Lower leg skin (tissue), 4 donors: ENCODE measurements around the gene GAREM1. TPM values are rescaled to one million over a fixed set of nuclear protein-coding genes. Genes with fewer than 3 reads are reported as not detected.

Experiments used
- DNase-seq, 2 donors: peaks; one replicate each; pipeline ENCODE4 v3.0.0-alpha.2; 2019; ENCODE audit warnings: low spot score in 2 of 2
- H3K4me3 ChIP-seq: fragments of 200-600 bp; sonication (generic); 2 replicates; pipeline ENCODE4 v1.5.1; 2017; ENCODE audit warnings: mild to moderate bottlenecking, low read depth; ENCODE audit not compliant: poor library complexity, severe bottlenecking
- POLR2A ChIP-seq, 2 donors: fragments of 450-650 bp; IDR thresholded peaks; one replicate each; pipeline ENCODE4 v1.6.1; 2016 to 2017; ENCODE audit warnings: antibody characterized with exemption in 2 of 2, mild to moderate bottlenecking in 1 of 2, moderate library complexity in 1 of 2
- whole genome bisulfite sequencing, 2 donors: methylation state at CpG; one replicate each; pipeline ENCODE4 v1.1.5; 2018; 5-methylcytosine and 5-hydroxymethylcytosine counted together
- intact Hi-C: fragments of 100-400 bp; cut with DNase I; formaldehyde crosslinking; loops from one replicate; pipeline ENCODE4 v1.15.0; 2023; ENCODE audit warnings: low total_unique reads
- total RNA-seq, 4 donors: library from RNA; depleted of rRNA; stranded (reverse); fragments of >200 nt; gene quantifications; one replicate each; pipeline ENCODE4 v1.1.0, GENCODE V29; 2016
- TF ChIP-seq, protein P1 (sequence below), 3 donors: fragments of 450-650 bp; IDR thresholded peaks; one replicate each; pipeline ENCODE4 v1.5.1; 2016; ENCODE audit warnings: antibody characterized with exemption in 3 of 3, mild to moderate bottlenecking in 3 of 3, moderate library complexity in 2 of 3

GAREM1 gene
- total RNA-seq, 4 donors from 2014 or later: 41.1 to 70.9 (median 49.6) TPM

DNA sequence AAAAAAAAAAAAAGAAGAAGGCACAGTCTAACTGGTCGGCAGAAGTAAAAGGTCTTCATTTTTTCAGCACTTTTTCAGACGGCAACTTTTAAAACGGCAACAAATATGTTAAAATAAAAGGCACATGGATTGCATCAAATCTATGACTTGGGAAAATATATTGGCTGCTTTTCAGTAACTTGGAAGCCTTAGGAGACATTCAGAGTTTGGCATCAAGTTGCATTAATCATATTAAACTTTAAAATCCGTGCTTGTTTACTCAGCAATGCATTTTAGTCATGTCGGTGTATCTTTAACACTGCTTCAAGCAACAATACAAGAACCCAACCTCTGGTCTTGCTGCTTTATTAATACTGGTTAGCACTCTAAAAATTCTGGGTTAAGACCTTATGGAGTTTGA lies 169.8 kb downstream of the GAREM1 start:
- H3K4me3 ChIP-seq: no peak overlapping the region
- DNase-seq: no peak
- WGBS, 2 donors: 46 to 48% methylated on average over 5 of the region's 5 CpGs
- TF ChIP-seq, protein P1, sequence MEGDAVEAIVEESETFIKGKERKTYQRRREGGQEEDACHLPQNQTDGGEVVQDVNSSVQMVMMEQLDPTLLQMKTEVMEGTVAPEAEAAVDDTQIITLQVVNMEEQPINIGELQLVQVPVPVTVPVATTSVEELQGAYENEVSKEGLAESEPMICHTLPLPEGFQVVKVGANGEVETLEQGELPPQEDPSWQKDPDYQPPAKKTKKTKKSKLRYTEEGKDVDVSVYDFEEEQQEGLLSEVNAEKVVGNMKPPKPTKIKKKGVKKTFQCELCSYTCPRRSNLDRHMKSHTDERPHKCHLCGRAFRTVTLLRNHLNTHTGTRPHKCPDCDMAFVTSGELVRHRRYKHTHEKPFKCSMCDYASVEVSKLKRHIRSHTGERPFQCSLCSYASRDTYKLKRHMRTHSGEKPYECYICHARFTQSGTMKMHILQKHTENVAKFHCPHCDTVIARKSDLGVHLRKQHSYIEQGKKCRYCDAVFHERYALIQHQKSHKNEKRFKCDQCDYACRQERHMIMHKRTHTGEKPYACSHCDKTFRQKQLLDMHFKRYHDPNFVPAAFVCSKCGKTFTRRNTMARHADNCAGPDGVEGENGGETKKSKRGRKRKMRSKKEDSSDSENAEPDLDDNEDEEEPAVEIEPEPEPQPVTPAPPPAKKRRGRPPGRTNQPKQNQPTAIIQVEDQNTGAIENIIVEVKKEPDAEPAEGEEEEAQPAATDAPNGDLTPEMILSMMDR (IDR thresholded peaks at IDR 0.05): no peak
- no peak for TF ChIP-seq POLR2A (IDR thresholded peaks at IDR 0.05)
- intact Hi-C loops: no loop called here

DNA sequence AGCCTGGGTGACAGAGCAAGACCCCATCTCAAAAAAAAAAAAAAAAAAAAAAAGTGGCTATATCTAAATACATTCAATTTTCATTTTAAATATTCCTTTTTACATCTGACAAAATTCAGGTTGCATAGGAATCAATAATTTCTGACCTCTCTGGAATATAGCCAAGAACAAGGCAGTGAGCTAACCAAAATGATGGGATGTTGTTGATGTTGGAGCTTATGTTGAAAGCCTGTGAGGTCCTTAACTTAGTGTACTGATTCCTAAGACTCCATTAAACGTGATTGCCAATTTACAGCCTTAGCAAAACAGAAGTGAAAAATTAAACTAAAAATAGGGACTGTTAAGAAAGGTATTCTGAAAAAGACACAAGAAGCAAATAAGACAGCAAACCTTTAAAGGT lies 171.2 kb downstream of the GAREM1 start:
- H3K4me3 ChIP-seq: no peak overlapping the region
- no peak for DNase-seq
- intact Hi-C loops: no loop called here
- WGBS, 2 donors: 68 to 75% methylated on average over 1 of the region's 1 CpG
- no peak for TF ChIP-seq POLR2A (IDR thresholded peaks at IDR 0.05)
- TF ChIP-seq, protein P1 (IDR thresholded peaks at IDR 0.05): no peak

DNA sequence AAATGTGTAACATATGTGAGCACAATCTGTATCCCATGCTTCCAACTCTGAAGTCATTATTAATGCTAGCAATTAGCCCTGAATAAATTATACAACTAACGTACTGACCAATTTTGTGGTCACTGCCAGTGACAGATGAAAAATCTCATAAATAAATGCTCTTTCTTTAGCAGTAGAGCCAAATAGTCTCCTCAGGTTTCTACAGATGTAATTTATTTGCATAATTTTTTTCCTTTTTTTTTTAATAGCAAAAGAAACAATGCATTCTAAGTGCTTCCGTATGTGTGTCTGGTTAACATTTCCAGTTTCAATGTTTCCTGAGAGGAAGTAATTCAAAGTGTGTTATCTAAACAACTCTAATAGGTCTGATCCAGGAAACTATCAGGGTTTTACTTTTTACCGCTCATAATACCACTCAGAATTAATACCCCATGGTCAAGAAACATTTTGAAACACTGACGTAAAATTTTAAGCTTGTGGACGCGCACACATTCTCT lies 172.5 kb downstream of the GAREM1 start:
- WGBS, 2 donors: 53 to 54% methylated on average over 6 of the region's 6 CpGs
- H3K4me3 ChIP-seq: no peak overlapping the region
- TF ChIP-seq, protein P1 (IDR thresholded peaks at IDR 0.05): no peak
- TF ChIP-seq POLR2A (IDR thresholded peaks at IDR 0.05): no peak
- intact Hi-C loops: no loop called here
- no peak for DNase-seq

DNA sequence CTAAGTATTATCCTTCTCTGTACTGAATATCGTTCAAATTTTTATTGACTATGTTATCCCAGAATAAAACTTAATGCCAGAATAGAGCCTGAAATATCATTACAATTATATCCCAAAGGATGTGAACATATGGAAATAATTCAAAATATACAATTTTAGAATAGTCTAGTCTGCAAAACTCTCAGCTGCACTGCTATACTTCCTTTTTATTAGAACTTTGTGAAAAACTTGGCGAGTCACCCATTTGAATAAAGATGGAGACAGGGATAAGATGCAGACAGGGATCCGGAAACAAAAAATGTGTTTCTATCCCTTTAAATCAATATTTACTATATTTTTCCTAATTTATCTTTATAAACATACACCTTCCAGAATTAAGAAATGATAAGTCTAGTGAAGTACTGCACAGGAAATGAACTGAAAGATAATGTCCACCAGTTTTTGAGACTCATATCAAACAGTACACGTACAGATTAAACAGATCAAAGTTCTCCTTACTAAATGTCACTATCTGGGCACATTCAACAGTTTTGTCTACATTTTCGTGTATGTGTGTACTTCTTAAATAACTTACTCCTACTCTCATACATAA lies 173.0 kb downstream of the GAREM1 start:
- H3K4me3 ChIP-seq: no peak overlapping the region
- DNase-seq: no peak
- TF ChIP-seq, protein P1 (IDR thresholded peaks at IDR 0.05): no peak
- no peak for TF ChIP-seq POLR2A (IDR thresholded peaks at IDR 0.05)
- 63% methylated on average over 5 of the region's 5 CpGs for WGBS, 2 donors
- intact Hi-C loops: no loop called here

DNA sequence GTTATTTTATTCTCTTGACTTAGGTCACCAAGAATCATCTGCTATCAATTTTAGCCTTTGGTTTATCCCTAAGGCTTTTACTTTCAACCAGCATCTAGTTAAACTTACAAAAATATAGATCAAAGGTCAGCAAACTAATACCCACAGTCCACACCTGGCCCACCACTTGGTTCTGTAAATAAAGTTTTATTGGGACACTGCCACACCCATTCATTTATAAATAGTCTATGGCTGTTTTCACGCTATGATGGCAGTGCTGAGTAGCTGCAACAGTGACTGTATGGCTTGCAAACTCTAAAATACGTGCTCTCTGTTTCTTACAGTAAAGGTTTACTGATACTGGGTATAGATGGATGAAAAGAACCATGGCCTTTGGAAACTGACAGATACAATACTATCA lies 173.8 kb downstream of the GAREM1 start:
- no peak for DNase-seq
- H3K4me3 ChIP-seq: no peak overlapping the region
- no peak for TF ChIP-seq POLR2A (IDR thresholded peaks at IDR 0.05)
- TF ChIP-seq, protein P1 (IDR thresholded peaks at IDR 0.05): no peak
- intact Hi-C loops: no loop called here
- WGBS, 2 donors: 93% methylated on average over 2 of the region's 2 CpGs

DNA sequence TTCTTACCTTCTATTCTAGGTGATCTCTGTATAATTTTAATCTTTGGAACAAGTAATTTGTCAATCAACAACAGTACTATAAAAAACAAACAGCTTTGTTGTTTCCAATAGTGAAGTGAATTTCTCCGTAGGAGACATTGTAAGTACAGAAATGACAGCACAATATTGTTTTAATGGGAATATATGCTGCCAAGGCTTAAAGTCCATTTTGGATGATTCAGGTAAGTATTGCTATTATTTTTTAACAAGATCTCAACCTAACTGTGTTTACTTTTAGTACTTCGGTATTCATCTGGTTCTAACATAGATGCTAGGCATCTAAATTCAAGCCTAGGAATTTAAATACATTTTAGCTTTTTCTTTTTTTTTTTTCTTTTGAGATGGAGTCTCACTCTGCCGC lies 175.1 kb downstream of the GAREM1 start:
- intact Hi-C loops: no loop called here
- 92 to 96% methylated on average over 3 of the region's 3 CpGs for WGBS, 2 donors
- no peak for TF ChIP-seq POLR2A (IDR thresholded peaks at IDR 0.05)
- TF ChIP-seq, protein P1 (IDR thresholded peaks at IDR 0.05): no peak
- H3K4me3 ChIP-seq: no peak overlapping the region
- no peak for DNase-seq
